HG03103 (cell line): ENCODE results near the gene C14orf93.
"Not testable (repeated sequence)": the region's sequence is repeated elsewhere in the genome, so short reads cannot be mapped to it uniquely, and the experiment has no call there.

Source experiments
- ATAC-seq: cut with Tn5 transposase; IDR thresholded peaks from one replicate; pipeline ENCODE4 v1.9.1; 2021; ENCODE audit warnings: low read depth; ENCODE audit not compliant: unreplicated experiment

The C14orf93 gene

GRCh38 chr14:23021889-23022442 is 12.0 kb upstream of the C14orf93 start:
- no peak for ATAC-seq

- ATAC-seq = no peak
Measured at GRCh38 chr14:23021434-23021833, 11.5 kb upstream of the C14orf93 start.

GRCh38 chr14:23020143-23021128 is 10.5 kb upstream of the C14orf93 start:
- ATAC-seq = no peak

GRCh38 chr14:23018107-23018506 is 8.2 kb upstream of the C14orf93 start:
- no peak for ATAC-seq

- ATAC-seq = no peak
Measured at GRCh38 chr14:23017091-23017490, 7.1 kb upstream of the C14orf93 start.

- ATAC-seq = no peak
Measured at GRCh38 chr14:23015618-23016017, 5.7 kb upstream of the C14orf93 start.

- ATAC-seq = not testable (repeated sequence)
Measured at GRCh38 chr14:23013749-23014054, 3.8 kb upstream of the C14orf93 start.

GRCh38 chr14:23013054-23013748 is 3.3 kb upstream of the C14orf93 start:
- no peak for ATAC-seq

- no peak for ATAC-seq
Measured at GRCh38 chr14:23009483-23009938, 432 bp downstream of the C14orf93 start.

- ATAC-seq = no peak
Measured at GRCh38 chr14:23008831-23009230, 1.1 kb downstream of the C14orf93 start.

GRCh38 chr14:23006544-23007419 is 3.2 kb downstream of the C14orf93 start:
- peak; percentile 90 for ATAC-seq

GRCh38 chr14:23006188-23006534 is 3.8 kb downstream of the C14orf93 start:
- no peak for ATAC-seq

- ATAC-seq = no peak
Measured at GRCh38 chr14:23005451-23006187, 4.3 kb downstream of the C14orf93 start.

GRCh38 chr14:23004274-23004673 is 5.7 kb downstream of the C14orf93 start:
- ATAC-seq = not testable (repeated sequence)

- no peak for ATAC-seq
Measured at GRCh38 chr14:23002592-23002991, 7.4 kb downstream of the C14orf93 start.

- ATAC-seq = no peak
Measured at GRCh38 chr14:23000860-23001259, 9.1 kb downstream of the C14orf93 start.

GRCh38 chr14:22998329-22999012 is 11.5 kb downstream of the C14orf93 start:
- no peak for ATAC-seq

- no peak for ATAC-seq
Measured at GRCh38 chr14:22997676-22998323, 12.1 kb downstream of the C14orf93 start.
